ENCODE measurements around the gene PDLIM1. TPM values are rescaled to one million over a fixed set of nuclear protein-coding genes. Genes with fewer than 3 reads are reported as not detected.

The PDLIM1 gene
- total and polyA plus RNA-seq, 2 experiments from 2014 or later: 75.7 to 335 TPM

GRCh38 chr10:95266674-95267095, 24.1 kb downstream of the PDLIM1 start:
- peaks cover 17% of the 10 kb centered on the region for H3K4me1 ChIP-seq (ENCODE audit: low read depth)
- peaks cover 9% of the 10 kb centered on the region for H3K36me3 ChIP-seq
- DNase-seq (ENCODE audit: low read depth in 1 of 2, low spot score in 1 of 2): peak in 1 of 2 donors; percentile 90
- H3K27ac ChIP-seq: no peak overlapping the region
- no peaks in the 10 kb centered on the region for H3K9me3 ChIP-seq (ENCODE audit: low read depth)
- TF ChIP-seq CTCF (IDR thresholded peaks at IDR 0.05; ENCODE audit: low read depth, low read length): no peak
- no peak overlapping the region for H3K4me3 ChIP-seq
- H3K27me3 ChIP-seq: no peaks in the 10 kb centered on the region

- H3K36me3 ChIP-seq: peaks cover 9% of the 10 kb centered on the region
- H3K4me3 ChIP-seq: no peak overlapping the region
- H3K4me1 ChIP-seq (ENCODE audit: low read depth): peaks cover 26% of the 10 kb centered on the region
- no peak overlapping the region for H3K27ac ChIP-seq
- DNase-seq (ENCODE audit: low read depth in 1 of 2, low spot score in 1 of 2): no peak
- no peaks in the 10 kb centered on the region for H3K9me3 ChIP-seq (ENCODE audit: low read depth)
- TF ChIP-seq CTCF (IDR thresholded peaks at IDR 0.05; ENCODE audit: low read depth, low read length): no peak
- no peaks in the 10 kb centered on the region for H3K27me3 ChIP-seq
These were observed 25.2 kb downstream of the PDLIM1 start for GRCh38 chr10:95265572-95265971.

GRCh38 chr10:95264227-95265051, 26.4 kb downstream of the PDLIM1 start:
- H3K9me3 ChIP-seq (ENCODE audit: low read depth): no peaks in the 10 kb centered on the region
- H3K36me3 ChIP-seq: peaks cover 13% of the 10 kb centered on the region
- peaks cover 28% of the 10 kb centered on the region for H3K4me1 ChIP-seq (ENCODE audit: low read depth)
- DNase-seq (ENCODE audit: low read depth in 1 of 2, low spot score in 1 of 2): no peak
- no peak for TF ChIP-seq CTCF (IDR thresholded peaks at IDR 0.05; ENCODE audit: low read depth, low read length)
- H3K4me3 ChIP-seq: no peak overlapping the region
- H3K27me3 ChIP-seq: no peaks in the 10 kb centered on the region
- no peak overlapping the region for H3K27ac ChIP-seq

GRCh38 chr10:95263864-95264226, 27.0 kb downstream of the PDLIM1 start:
- no peak for DNase-seq (ENCODE audit: low read depth in 1 of 2, low spot score in 1 of 2)
- Histone ChIP-seq H3K4me3 (no peak overlapping the region), H3K9me3 (ENCODE audit: low read depth) (no peaks in the 10 kb centered on the region), H3K27ac (no peak overlapping the region), H3K36me3 (peaks cover 13% of the 10 kb centered on the region), H3K27me3 (no peaks in the 10 kb centered on the region), H3K4me1 (ENCODE audit: low read depth) (peaks cover 27% of the 10 kb centered on the region)
- no peak for TF ChIP-seq CTCF (IDR thresholded peaks at IDR 0.05; ENCODE audit: low read depth, low read length)

GRCh38 chr10:95262763-95263518, 27.9 kb downstream of the PDLIM1 start:
- H3K36me3 ChIP-seq: peaks cover 16% of the 10 kb centered on the region
- DNase-seq (ENCODE audit: low read depth in 1 of 2, low spot score in 1 of 2): no peak

More at GRCh38 chr10:95262763-95263518, 27.9 kb downstream of the PDLIM1 start:
- peaks cover 19% of the 10 kb centered on the region for H3K4me1 ChIP-seq (ENCODE audit: low read depth)
- no peak for TF ChIP-seq CTCF (IDR thresholded peaks at IDR 0.05; ENCODE audit: low read depth, low read length)
- no peaks in the 10 kb centered on the region for H3K9me3 ChIP-seq (ENCODE audit: low read depth)
- no peak overlapping the region for H3K4me3 ChIP-seq
- no peak overlapping the region for H3K27ac ChIP-seq
- no peaks in the 10 kb centered on the region for H3K27me3 ChIP-seq
